Islet precursor cell (in vitro differentiated cells): ENCODE data around the gene PITPNM3.

Experiments
- DNase-seq: peaks from one replicate; pipeline ENCODE4 v3.0.0-alpha.2; 2018

The PITPNM3 gene

DNA sequence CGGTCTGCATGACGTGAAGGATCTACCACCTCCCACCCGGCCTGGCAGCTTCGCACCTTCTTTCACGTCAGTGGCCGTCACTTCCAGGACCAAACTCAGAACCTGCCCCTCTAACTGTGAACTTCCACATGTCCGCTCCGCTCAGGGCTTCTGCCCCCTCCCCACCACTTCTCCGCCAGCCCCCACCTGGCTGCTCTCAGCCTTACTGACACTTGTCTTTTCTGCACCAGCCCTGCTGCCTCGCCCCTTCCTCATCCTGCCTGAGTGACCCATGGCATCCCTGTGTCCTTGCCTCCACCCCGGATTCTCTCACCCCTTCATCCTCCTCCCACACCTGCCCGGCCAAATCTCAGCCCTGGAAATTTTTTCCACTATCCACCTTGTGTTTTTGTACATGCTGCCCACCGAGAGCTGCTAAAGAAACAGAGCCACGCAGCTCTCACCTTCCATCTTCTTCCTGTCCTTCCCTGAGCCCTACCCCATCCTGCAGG lies 97.8 kb downstream of the PITPNM3 start:
- DNase-seq, result no peak

GRCh38 chr17:6457688-6458459 lies 98.5 kb downstream of the PITPNM3 start:
- no peak for DNase-seq

DNA sequence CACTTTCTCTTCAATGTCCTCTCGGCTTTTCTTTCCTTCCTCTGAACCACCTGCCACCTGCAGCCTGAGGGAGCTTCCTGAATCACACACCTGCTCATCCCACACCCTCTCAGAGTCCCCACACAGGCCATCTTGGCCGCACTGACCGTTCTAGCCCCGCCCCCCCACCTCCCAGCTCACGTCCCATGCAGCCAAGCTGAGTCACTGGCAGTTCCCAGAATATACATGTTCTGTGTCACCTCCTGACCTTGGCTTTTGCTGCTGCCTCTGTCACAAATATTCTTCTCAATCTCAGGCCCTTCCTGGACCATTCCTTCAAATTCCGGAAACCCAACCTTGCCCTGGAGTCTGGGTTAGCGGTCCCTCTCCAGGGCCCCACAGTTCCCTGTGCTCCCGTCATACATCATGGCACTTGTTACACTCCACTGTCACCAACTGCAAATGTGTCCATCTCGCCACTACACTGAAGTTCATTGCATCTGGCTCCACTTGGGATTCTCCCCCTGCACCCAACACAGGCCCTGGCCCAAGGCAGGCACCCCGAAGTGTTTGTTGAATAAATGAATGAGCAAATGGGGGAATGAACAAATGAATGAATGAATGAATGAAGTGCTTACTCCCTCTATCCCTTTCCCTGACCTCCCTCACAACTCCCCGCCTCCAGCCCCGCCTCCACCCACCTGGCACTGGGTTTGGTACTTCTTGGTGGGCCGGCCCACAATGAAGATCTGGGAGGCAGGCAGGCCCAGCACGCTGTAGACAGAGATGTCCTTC lies 99.3 kb downstream of the PITPNM3 start:
- DNase-seq, result peak; percentile 83

DNA sequence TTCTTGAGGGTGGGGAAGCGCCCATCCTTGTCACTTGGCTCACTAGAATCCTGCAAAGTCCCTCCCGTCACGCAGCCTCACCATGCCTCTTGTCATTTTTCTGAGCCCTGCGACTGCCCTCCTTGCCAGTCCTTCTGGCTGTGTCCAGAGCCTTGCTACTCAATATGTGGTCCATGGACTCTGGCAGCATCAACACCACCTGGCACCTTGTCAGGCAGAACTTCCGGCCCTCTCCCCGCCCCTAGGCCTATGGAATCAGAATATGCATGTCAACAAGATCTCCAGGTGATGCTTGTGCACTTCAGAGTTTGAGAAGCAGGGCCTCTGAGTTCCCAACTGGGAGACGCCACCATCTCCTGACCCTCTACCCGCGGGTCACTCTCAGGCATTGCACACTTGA lies 100.0 kb downstream of the PITPNM3 start:
- DNase-seq, result no peak

GRCh38 chr17:6455321-6455705 lies 101.0 kb downstream of the PITPNM3 start:
- peak; percentile 76 for DNase-seq

DNA sequence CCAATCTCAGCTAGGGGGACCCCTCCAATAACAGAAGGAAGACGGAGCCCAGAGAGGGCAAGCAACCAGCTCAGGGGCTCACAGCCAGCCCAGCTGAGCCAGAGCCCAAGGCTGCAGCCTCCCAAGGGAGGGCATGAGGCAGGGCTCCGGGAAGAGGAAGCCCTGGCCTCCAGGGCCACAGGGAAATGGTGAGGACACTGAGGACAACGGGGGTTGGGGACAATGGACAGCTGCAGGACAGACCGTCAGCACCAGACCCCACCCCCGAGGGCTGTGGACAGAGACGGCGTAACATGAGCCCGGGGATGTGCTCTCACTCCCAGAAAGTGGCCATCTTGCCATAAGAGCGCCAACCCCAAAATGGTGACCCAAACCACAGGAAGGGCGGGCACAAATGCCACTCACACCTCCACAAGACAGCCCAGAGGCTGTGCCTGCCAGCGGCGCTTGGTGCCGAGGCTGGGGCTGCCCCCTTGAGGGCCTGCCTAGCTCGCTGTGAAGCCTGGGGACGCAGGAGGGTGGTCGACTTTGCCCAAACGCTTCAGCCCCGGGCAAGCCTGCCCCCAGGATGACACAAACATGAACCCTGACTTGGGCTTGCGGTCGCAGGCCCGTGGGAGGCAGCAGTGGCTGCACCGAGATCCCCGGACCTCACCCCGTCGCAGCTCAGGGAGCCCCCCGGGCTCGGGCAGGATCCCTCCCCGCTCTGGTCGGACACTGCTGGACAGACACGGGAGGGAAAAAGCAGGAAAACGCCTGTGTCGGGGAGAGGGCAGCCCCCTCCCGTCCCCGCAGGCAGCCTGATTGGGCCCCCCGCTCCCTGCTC lies 101.6 kb downstream of the PITPNM3 start:
- no peak for DNase-seq

DNA sequence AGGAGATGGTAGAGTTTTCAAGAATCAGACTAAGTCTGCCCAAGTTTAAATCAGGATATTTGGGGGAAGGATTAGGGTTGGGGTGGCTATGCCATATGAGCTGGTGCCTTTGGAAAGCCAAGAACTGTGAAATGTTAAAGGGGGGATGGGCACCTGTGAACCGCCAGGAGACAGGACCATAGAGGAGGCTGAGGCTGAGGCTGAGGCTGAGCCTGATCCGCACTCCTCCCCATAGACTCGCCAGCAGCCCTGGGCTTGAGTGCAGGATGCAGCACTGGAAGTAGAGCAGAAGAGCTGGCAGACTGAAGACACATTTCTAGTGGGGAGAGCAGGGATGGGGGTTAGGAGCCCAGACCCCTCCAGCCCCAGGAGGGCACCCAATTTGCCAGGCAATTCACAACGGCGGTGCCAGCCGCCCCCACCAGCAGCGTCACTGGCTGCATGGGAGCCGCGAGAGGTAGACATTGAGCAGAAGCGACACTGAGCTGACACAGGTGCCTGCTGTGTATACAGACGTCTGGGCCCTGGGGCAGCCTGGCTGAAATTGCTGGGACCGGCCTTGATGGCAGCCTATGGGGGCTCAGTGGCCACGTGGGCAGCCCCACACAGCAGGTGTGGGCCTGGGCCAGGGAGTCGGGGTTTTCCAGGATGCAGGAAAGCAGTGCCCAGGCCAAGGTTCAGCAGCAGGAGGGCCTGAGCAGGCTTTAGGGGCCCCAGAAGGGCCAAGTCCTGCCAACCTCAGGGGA lies 102.9 kb downstream of the PITPNM3 start:
- no peak for DNase-seq

GRCh38 chr17:6452471-6453266 lies 103.7 kb downstream of the PITPNM3 start:
- no peak for DNase-seq

DNA sequence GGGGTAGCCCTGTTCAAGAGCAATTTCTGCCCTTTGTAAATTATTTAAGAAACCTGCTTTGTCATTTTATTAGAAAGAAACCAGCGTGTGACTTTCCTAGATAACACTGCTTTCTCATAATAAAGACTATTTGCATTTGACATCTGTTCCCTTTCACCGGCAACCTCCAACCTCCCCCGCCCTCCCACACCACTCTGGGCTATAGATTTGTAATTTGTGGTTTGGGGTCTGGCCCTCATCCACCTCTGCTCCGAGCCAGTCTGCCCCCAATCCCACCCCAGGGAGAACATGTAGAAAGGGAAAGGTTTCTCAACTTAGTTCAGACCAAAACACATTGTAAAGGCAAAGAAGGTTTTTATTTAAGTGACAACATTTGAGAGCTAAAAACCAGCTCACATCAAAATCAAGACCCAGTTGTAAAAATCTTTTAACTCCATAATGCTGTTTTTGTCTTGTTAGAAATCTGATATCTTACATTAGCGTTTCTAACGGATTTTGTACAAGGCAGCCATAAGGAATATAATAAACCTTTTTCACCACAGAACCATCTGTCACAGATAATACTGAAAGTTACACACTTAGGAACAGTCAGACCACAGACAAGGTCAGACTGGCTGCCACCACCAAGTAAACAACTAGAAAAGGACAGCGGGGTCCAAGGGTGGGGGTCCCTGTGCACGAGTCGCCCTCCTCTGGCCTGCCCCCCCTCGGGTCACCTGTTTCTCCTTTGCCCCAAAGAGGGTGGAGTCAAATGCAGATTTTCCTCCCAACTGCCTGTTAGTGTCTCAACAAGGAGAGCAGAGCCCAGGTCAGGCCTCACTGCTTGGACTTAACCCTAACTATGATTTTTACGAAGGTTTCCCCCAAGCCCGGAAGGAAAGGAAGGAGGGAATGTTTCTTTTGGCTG lies 105.2 kb downstream of the PITPNM3 start:
- no peak for DNase-seq

DNA sequence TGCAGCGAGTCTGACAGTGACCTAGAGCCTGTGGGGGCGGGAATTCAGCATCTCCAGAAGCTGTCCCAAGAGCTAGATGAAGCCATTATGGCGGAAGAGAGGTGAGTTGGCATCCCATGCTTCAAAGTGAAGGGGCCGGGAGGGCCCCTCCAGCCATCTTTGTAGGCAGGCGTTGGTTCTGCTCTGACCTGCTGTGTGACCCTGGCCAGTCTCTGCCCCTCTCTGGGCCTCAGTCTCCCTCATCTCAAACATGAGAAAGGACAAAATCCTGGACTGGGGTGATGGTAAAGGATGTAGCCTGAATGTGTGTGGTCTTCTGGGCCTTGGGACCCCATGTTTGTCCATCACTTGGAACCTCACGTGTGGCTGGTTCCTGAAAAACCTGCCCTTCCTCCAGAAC lies 107.0 kb downstream of the PITPNM3 start:
- no peak for DNase-seq

GRCh38 chr17:6448473-6448872 lies 107.9 kb downstream of the PITPNM3 start:
- DNase-seq, result no peak

DNA sequence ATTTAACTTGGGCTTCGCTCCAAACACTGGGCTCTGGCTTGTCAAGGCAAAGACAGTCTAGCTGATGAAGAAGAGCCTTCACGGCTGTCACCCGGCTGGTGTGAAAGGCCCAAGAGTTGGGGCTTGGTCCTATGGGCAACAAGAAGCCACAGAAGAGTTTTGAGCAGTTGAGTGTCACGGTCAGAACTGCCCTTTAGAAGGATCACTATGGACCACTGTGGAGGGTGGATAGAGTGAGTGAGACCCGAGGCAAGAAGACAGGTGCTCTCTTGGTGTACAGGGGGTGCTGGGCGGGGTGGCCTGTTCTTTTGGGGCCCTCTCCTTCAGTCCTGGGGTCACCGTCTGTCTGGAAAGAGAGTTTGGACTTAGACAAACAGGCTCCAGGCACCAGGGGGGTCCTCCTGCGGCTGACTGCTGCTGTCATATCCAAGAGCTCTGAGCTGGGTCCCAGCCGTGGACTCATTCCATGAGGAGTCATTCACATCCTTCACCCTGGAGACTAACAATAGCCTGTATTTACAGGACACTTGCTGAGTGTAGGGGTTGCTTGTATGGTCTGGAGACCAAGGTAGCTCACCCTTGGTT lies 109.7 kb downstream of the PITPNM3 start:
- DNase-seq, result no peak

DNA sequence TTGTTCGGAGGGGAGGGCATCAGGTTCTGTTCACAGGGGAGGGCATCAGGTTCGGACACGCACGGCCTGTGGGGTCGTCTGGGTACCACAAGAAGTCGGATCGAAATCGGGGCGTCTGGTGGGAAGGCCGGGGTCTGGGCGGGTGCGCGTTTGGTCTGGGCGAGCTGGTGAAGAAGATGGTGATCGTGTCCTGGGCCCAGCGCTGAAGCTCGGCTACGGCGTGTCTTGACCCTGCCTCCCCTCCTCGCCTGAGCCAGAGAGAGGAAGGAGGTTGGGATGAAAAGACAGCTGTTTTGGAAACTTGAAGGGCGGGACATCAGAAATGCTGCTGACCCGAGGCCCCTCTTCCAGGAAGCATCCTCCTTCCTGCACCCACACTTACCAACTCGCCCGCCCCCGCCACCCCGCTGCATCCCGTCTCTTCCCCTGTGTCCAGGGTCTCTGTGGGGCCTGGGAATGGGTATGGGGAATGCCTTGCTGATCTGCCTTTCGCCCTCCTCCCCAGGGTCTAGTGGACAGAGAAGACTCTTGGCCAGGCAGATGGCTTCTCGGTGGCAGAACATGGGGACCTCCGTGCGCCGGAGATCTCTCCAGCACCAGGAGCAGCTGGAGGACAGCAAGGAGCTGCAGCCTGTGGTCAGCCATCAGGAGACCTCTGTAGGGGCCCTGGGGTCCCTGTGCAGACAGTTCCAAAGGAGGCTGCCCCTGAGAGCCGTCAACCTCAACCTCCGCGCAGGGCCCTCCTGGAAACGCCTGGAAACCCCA lies 111.6 kb downstream of the PITPNM3 start:
- DNase-seq, result no peak

DNA sequence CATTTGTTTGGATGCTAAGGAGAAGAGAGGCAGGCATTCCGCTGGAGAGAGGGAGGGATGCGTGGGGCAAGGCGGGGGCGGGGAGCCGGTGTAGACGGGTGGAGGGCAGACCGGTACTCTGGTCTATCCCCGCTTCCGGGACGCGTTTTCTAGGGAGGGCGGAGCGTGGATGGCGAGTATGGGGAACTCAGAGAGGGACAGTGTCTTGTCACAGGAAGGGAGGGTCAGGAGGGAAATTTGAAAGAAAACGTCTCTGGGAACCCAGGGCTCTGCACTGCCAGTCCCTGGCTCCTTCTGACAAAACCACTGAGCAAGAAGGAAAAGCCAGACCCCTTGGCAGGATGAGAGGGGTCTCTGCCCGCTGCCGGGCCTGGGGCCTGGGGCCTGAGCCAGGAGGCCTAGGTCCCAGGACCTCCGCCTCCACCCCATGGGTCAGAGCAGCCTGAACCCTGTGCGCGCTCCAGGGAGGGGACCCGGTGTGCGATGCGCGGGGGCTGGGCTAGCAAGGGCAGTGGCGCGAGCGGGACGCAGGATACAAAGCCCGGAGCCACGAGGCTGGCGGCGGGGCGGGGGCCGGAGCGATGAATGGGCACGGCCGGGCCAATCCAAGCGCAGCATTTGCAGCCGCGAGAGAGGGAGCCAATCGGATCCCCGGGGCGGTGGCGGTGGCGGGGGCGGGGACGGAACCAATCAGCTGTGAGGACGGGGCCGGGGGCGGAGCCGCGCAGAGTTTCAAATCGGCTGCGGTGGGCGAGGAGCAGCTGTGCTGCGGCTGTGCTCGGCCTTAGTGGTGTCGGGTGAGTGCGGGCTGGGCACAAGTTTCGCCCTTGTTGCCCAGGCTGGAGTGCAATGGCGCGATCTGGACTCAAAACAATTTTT lies 112.4 kb downstream of the PITPNM3 start, which contains the start of gene PIMREG:
Gene PIMREG (plus strand): TSS at position 764 of the 879 bp plus-strand sequence. CDS start 656 bp downstream, outside the sequence.
- DNase-seq, result peak; percentile 100

DNA sequence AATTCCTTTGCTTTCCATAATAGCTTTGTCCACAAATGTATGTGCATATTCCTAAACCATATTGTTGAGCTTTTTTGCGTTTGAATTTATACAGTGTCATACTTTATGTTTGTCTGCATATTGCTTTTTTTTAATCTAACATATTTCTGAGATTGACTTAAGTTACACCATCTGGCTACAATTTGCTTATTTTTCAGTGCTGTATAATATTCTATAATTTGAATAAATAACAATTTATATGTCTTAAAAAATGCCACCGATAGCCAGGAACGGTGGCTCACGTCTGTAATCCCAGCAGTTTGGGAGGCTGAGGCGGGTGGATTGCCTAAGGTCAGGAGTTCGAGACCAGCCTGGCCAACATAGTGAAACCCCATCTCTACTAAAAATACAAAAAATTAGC lies 113.6 kb downstream of the PITPNM3 start:
- DNase-seq, result no peak

DNA sequence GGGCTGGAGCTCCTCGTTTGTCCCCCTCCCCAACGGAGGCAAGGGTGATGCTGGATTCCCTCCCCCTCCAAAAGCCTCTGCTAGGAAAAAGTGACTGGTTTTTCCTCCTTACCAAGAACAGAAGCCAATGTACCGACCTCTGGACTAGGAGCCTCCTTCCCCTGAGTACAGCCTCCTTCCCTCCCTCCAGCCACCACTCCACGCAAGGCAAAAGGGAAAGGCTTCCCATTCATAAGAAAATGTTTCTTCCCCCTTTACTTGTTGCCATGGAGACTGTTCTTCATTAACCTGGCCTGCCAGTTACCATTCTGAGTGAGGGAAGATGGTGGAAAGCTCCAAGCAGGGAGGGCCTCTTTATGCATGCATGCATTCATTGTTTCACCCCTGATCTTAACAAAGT lies 116.4 kb downstream of the PITPNM3 start:
- no peak for DNase-seq

DNA sequence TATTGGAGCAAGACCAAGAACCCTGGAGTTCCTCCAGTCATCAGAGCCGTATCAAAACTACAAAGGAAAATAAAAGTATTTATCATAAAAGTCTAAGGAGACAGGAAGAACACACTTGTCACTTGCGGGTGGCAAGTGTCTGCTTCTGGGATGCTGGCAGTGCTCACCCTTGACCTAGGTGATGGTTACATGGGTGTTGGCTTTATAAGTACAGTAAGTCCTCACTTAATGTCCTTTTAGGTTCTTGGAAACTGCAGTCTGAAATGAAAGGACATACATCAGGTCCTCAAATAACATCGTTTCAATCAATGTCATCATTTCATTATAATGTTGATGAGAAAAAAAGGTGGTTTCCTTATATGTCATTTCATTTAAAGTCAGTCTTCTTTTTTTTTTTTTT lies 118.4 kb downstream of the PITPNM3 start:
- no peak for DNase-seq

DNA sequence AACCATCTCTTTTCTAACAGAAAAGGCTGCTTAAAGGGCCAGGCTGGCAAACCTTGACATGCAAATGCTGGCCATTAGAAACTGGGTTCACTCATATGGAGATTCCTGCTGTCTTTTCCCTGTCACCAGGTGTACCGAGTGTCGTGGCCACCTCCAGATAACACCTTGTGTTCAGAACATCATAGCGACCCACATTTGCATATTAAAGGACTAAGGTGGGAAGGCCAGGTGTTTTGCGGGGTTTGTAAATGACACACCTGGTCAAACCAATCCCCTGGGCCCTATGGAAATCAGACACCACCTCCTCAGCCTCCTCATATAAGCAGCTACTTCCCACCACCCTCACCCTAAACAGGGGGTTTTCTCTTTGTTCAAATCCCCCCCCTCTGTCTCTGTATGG lies 118.9 kb downstream of the PITPNM3 start:
- no peak for DNase-seq
